Hepatocyte (in vitro differentiated cells): ENCODE measurements around the gene BTG1. TPM values are rescaled to one million over a fixed set of nuclear protein-coding genes. Genes with fewer than 3 reads are reported as not detected.

Experiments used
- DNase-seq: peaks from one replicate; pipeline ENCODE4 v3.0.0-alpha.2; 2016; ENCODE audit warnings: low spot score
- H2AFZ ChIP-seq: fragments of 200-600 bp; sonication (generic); 2 replicates; pipeline ENCODE4 v1.6.0; 2016; ENCODE audit warnings: antibody characterized with exemption, mild to moderate bottlenecking
- H3K27ac ChIP-seq: fragments of 200-600 bp; sonication (generic); 2 replicates; pipeline ENCODE4 v1.5.1; 2016; ENCODE audit warnings: mild to moderate bottlenecking
- H3K27me3 ChIP-seq: fragments of 200-600 bp; sonication (generic); 2 replicates; pipeline ENCODE4 v1.6.1; 2016
- H3K36me3 ChIP-seq: fragments of 200-600 bp; sonication (generic); replicated peaks from 2 replicates; pipeline ENCODE4 v1.5.1; 2016; ENCODE audit warnings: low read depth; ENCODE audit not compliant: insufficient read depth
- H3K4me1 ChIP-seq: fragments of 200-600 bp; sonication (generic); 2 replicates; pipeline ENCODE4 v1.5.1; 2016; ENCODE audit warnings: mild to moderate bottlenecking, moderate library complexity; ENCODE audit not compliant: insufficient read depth
- H3K4me2 ChIP-seq: fragments of 200-600 bp; sonication (generic); 2 replicates; pipeline ENCODE4 v1.6.0; 2016
- H3K4me3 ChIP-seq: fragments of 200-600 bp; sonication (generic); 2 replicates; pipeline ENCODE4 v1.5.1; 2016; ENCODE audit warnings: mild to moderate bottlenecking
- H3K79me2 ChIP-seq: fragments of 200-600 bp; sonication (generic); 2 replicates; pipeline ENCODE4 v1.6.0; 2017; ENCODE audit warnings: mild to moderate bottlenecking
- H3K9me2 ChIP-seq: fragments of 200-600 bp; sonication (generic); replicated peaks from 2 replicates; pipeline ENCODE4 v1.6.0; 2017; ENCODE audit warnings: mild to moderate bottlenecking; ENCODE audit not compliant: insufficient read depth
- H3K9me3 ChIP-seq: fragments of 200-600 bp; sonication (generic); 2 replicates; pipeline ENCODE4 v1.5.1; 2016; ENCODE audit warnings: low read depth, mild to moderate bottlenecking
- H4K20me1 ChIP-seq: fragments of 200-600 bp; sonication (generic); 2 replicates; pipeline ENCODE4 v1.6.0; 2016; ENCODE audit warnings: mild to moderate bottlenecking; ENCODE audit not compliant: insufficient read depth, poor library complexity, severe bottlenecking
- CTCF ChIP-seq: fragments of 200-600 bp; sonication (generic); IDR thresholded peaks from 2 replicates; pipeline ENCODE4 v1.5.1; 2016; ENCODE audit warnings: antibody characterized with exemption, mild to moderate bottlenecking; ENCODE audit not compliant: poor library complexity
- EZH2 ChIP-seq: fragments of 200-600 bp; sonication (generic); IDR thresholded peaks from 2 replicates; pipeline ENCODE4 v1.6.1; 2016; ENCODE audit warnings: antibody characterized with exemption, mild to moderate bottlenecking, borderline replicate concordance
- EZH2phosphoT487 ChIP-seq: fragments of 200-600 bp; sonication (generic); IDR thresholded peaks from one replicate; pipeline ENCODE4 v1.6.1; 2018; ENCODE audit warnings: antibody characterized with exemption, mild to moderate bottlenecking, low read depth, moderate library complexity; ENCODE audit not compliant: unreplicated experiment, severe bottlenecking
- WGBS: methylation state at CpG from one replicate; pipeline ENCODE4 v1.1.6; 2016; ENCODE audit warnings: low lambda C conversion rate; ENCODE audit errors: missing lambda C conversion rate; 5-methylcytosine and 5-hydroxymethylcytosine counted together
- polyA plus RNA-seq: library from polyadenylated mRNA; unstranded; fragments of >200 nt; fragmentation: Nextera tagmentation; extraction: Ambion mirVana; gene quantifications from 2 replicates; pipeline ENCODE4 v1.2.1, GENCODE V29; 2016
- total RNA-seq: library from RNA; depleted of rRNA; stranded (reverse); fragments of >200 nt; gene quantifications from 2 replicates; pipeline ENCODE4 v1.2.3, GENCODE V29; 2014

Gene BTG1
- total and polyA plus RNA-seq, 2 experiments from 2014 or later = 72.0 to 146 TPM

- H3K4me2 ChIP-seq = peak overlapping the region; percentile 21
- peaks cover 55% of the 10 kb centered on the region for H3K4me1 ChIP-seq
- no peaks in the 10 kb centered on the region for H3K36me3 ChIP-seq
- TF ChIP-seq CTCF = no peak
- TF ChIP-seq EZH2phosphoT487 = no peak
- no peak for TF ChIP-seq EZH2
- H3K9me3 ChIP-seq = no peaks in the 10 kb centered on the region
- H3K27me3 ChIP-seq = no peaks in the 10 kb centered on the region
- 71% methylated on average over 3 of the region's 3 CpGs for WGBS
- peak overlapping the region; percentile 20 for H3K27ac ChIP-seq
- no peak for DNase-seq
- no peak overlapping the region for H3K4me3 ChIP-seq
- H3K79me2 ChIP-seq = peaks cover 98% of the 10 kb centered on the region
- no peaks in the 10 kb centered on the region for H3K9me2 ChIP-seq
- H2AFZ ChIP-seq = no peak overlapping the region
- H4K20me1 ChIP-seq = peaks cover 54% of the 10 kb centered on the region
These were observed 11.6 kb downstream of the BTG1 start for GRCh38 chr12:92133795-92134637.

- no peak for DNase-seq
- Histone ChIP-seq H3K27ac (no peak overlapping the region), H3K4me2 (peak overlapping the region; percentile 21), H2AFZ (no peak overlapping the region), H3K9me2 (no peaks in the 10 kb centered on the region), H4K20me1 (peaks cover 49% of the 10 kb centered on the region), H3K27me3 (no peaks in the 10 kb centered on the region), H3K4me1 (peaks cover 50% of the 10 kb centered on the region), H3K9me3 (no peaks in the 10 kb centered on the region), H3K79me2 (peaks cover 98% of the 10 kb centered on the region), H3K4me3 (no peak overlapping the region), H3K36me3 (no peaks in the 10 kb centered on the region)
- 0% methylated on average over 1 of the region's 1 CpG for WGBS
- TF ChIP-seq EZH2 = no peak
- TF ChIP-seq EZH2phosphoT487 = no peak
- TF ChIP-seq CTCF = no peak
These were observed 12.5 kb downstream of the BTG1 start for GRCh38 chr12:92133171-92133570.

GRCh38 chr12:92132288-92132687 lies 13.4 kb downstream of the BTG1 start:
- Histone ChIP-seq H3K4me2 (peak overlapping the region; percentile 8), H2AFZ (no peak overlapping the region), H3K79me2 (peaks cover 96% of the 10 kb centered on the region), H3K27me3 (no peaks in the 10 kb centered on the region), H3K9me3 (no peaks in the 10 kb centered on the region), H3K27ac (no peak overlapping the region), H3K4me1 (peaks cover 43% of the 10 kb centered on the region), H3K4me3 (no peak overlapping the region), H3K36me3 (no peaks in the 10 kb centered on the region), H4K20me1 (peaks cover 41% of the 10 kb centered on the region), H3K9me2 (no peaks in the 10 kb centered on the region)
- DNase-seq = no peak
- TF ChIP-seq EZH2phosphoT487 = no peak
- TF ChIP-seq CTCF = no peak
- TF ChIP-seq EZH2 = no peak
- 97% methylated on average over 1 of the region's 1 CpG for WGBS
